B cell (primary cell): ENCODE measurements around the gene CLDN6.

Experiments used
- CTCF ChIP-seq: fragments of 200-600 bp; IDR thresholded peaks from one replicate; pipeline ENCODE4 v1.8.0; 2022; ENCODE audit warnings: antibody characterized with exemption, mild to moderate bottlenecking
- EZH2 ChIP-seq: IDR thresholded peaks from 2 replicates; pipeline ENCODE4 v1.6.1; 2012; ENCODE audit warnings: borderline replicate concordance, low read depth, mild to moderate bottlenecking, moderate library complexity, low read length; ENCODE audit not compliant: insufficient read depth, poor library complexity, severe bottlenecking

GRCh38 chr16:3057181-3058138 lies 39.5 kb upstream of the CLDN6 start:
- TF ChIP-seq CTCF: no peak
- no peak for TF ChIP-seq EZH2
